WI38 (cell line): ENCODE results near the gene ALKBH7.

Experiments used
- H3K4me3 ChIP-seq: 2 replicates; pipeline ENCODE4 v1.5.1; 2011; ENCODE audit warnings: low read depth, mild to moderate bottlenecking, control low read depth, low read length
- TF ChIP-seq, protein P1 (sequence below): IDR thresholded peaks from 2 replicates; pipeline ENCODE4 v1.5.1; 2012; ENCODE audit warnings: low read depth, mild to moderate bottlenecking, control low read depth, low read length

Gene ALKBH7

DNA sequence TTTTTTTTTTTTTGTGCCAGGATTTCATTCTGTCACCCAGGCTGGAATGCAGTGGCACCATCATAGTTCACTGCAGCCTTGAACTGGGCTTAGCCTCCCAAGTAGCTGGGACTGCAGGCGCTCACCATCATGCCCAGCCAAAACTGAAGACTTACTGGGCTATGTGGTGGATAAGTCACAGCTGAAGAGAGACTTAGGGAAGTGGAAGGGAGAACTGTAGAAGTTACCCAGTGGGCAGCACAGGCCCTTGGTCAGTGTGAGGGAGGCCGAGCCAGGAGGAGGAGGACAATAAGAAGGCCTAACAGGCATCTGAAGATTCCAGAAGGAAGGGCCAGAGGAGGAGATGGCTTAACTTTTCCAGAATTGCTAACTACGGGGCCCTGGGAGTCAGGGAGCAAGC lies 7.2 kb downstream of the ALKBH7 start:
- TF ChIP-seq, protein P1, sequence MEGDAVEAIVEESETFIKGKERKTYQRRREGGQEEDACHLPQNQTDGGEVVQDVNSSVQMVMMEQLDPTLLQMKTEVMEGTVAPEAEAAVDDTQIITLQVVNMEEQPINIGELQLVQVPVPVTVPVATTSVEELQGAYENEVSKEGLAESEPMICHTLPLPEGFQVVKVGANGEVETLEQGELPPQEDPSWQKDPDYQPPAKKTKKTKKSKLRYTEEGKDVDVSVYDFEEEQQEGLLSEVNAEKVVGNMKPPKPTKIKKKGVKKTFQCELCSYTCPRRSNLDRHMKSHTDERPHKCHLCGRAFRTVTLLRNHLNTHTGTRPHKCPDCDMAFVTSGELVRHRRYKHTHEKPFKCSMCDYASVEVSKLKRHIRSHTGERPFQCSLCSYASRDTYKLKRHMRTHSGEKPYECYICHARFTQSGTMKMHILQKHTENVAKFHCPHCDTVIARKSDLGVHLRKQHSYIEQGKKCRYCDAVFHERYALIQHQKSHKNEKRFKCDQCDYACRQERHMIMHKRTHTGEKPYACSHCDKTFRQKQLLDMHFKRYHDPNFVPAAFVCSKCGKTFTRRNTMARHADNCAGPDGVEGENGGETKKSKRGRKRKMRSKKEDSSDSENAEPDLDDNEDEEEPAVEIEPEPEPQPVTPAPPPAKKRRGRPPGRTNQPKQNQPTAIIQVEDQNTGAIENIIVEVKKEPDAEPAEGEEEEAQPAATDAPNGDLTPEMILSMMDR = no peak
- H3K4me3 ChIP-seq = no peak overlapping the region

DNA sequence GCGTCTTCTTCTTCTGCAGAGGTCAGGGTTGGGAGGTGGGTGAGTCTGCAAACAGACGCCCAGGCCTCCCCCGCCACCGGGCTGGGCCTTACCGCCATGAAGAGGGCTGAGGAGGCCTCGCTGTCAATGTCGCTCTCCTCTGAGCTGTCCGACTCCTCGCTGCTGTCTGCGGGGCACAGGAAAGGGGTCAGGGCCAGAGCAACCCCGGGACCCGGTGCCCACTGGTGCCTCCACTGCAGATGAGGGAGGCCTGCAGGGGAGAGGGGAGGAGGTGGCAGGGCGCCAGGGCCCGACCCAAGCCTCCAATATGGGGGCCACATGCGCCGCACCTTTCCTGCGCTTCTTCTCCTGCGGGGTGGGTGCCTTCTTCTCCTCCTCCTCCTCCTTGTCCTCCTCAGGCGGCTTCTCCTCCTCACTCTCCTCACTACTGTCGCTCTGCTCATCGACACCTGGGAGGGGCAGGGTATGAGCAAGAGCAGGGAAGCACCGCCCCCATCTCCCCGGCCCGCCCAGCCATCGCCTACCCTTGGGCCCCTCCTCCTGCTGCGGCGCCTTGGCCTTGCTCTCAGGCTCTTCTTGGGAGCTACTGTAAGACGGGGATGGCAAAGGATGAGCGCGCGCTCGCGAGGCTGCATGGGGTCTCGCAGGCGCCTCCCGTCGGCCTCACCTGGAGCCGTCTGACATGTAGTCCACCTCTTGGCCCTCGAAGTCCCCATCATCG lies 8.6 kb downstream of the ALKBH7 start:
- TF ChIP-seq, protein P1 = no peak
- H3K4me3 ChIP-seq = no peak overlapping the region

DNA sequence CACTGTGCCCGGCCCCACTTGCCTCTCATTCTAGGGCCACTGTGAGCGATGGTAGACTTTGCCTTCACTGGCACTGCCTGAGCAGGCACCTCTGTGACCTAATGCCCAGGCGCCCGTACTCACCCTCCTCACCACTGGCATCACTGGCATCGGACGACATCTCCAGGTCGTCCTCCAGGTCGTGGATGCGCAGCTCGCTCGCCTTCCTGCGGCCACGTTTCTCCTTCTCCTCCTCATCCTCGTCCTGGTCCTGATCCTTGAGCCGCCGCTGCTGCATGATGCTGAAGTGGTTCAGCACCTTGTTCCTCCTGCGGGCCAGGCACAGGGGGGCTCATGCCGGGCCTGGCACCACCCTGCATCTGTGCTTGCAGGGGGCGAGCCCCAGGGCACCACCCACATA lies 10.6 kb downstream of the ALKBH7 start:
- TF ChIP-seq, protein P1 = no peak
- no peak overlapping the region for H3K4me3 ChIP-seq

DNA sequence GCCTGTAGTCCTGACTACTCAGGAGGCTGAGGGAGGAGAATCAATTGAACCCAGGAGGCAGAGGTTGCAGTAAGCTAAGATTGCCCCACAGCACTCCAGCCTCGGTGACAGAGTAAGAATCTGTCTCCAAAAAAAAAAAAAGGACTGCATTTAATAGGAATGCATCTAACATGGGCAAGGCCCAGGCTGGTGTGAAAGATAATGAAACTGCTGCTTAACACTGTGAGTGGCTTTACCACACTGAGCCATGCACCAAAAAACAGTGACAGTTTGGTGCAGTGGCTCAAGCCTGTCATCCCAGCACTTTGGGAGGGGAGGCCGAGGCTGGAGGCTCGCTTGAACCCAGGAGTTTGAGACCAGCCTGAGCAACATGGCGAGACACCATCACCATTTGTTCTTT lies 11.8 kb downstream of the ALKBH7 start:
- H3K4me3 ChIP-seq = no peak overlapping the region
- TF ChIP-seq, protein P1 = no peak

DNA sequence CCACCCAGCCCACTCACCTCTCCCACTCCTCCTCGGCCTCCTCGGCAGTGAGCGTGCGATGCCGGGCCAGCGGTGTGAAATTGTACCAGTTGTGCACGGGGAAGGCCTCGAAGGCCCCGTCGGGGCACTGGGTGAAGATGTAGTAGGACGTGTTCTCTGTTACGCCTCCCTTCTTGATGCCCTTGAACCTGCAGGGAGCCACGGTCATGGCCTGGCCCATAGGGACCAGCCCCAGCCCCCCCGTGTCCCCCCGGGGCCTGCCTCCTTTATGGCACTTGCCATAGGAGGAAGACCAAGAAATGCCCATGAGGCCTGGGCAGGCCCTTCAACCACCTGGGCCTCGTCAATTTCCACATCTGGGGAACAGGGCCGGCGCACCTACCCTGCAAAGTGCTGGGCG lies 14.8 kb downstream of the ALKBH7 start:
- no peak overlapping the region for H3K4me3 ChIP-seq
- TF ChIP-seq, protein P1 = no peak

DNA sequence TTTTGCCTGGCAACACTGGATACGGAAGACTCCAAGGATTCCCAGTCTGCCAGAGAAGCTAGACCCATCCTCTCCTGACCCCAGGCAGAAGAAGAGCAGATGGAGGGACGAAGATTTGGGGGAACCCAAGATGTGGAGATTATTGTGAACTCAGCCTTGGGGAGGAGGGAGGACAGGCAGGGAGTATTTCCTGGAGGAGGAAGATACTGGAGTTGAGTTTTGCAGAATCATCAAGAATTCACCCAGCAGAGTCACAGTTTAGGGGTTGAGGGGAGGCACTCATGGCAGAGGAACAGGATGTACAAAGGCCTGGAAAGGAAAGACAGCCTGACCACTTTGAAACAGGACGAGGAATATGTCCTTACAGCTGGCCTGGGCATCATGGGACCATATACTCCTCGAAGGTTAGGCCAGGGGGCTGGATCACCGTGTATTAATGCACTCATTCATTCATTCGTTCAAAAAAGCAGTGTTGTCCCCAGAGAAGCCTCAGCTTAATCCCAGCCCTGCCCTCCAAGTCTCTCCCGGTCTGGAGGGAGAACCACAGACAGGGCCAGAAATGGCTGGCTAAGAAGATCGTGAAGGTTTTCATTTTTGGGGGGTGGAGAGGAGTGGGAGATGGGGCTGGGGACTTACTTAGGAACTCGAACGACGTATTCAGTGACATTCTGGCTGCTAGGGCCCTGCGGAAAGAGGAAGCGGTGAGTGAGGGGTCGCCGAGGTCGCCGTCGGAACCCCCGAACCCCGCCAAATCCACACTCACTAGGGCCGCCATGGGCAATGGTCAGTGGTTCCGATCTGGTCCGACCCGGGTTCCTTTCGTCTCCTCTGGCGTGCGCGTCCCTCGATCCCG lies 19.9 kb downstream of the ALKBH7 start:
- H3K4me3 ChIP-seq = peak overlapping the region; percentile 93
- TF ChIP-seq, protein P1 = no peak
